Kidney tubule cell (primary cell): Measurements from ENCODE around the gene DIDO1.

ENCODE experiments used
- DNase-seq: peaks from one replicate; pipeline ENCODE4 v3.0.0-alpha.2; 2018; ENCODE audit warnings: low spot score

Gene DIDO1

GRCh38 chr20:62834967-62835730 lies 91.2 kb downstream of the DIDO1 start:
- no peak for DNase-seq

DNA sequence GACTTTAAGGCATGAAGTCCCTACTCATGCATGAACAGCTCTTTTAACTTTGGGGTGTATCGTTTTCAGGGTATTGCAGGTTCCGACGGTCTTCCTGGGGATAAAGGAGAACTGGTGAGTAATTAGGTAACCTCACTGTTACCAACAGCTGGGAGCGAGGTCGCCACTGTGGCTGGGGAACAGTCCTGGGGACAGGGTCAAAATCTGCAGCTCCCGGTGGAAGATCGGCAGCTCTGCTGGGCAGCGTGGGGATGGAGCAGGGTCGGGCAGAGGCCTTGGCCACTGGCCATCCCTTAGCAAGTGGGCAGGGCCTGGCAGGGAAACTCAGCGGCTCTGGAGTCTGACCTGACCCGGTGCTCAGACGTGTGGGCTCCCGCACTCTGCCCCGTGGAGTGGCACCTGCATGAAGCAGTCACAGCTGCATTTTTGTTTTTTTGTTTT lies 93.3 kb downstream of the DIDO1 start:
- no peak for DNase-seq

- DNase-seq: peak; percentile 16
Observed at GRCh38 chr20:62832212-62832922, 93.9 kb downstream of the DIDO1 start.

DNA sequence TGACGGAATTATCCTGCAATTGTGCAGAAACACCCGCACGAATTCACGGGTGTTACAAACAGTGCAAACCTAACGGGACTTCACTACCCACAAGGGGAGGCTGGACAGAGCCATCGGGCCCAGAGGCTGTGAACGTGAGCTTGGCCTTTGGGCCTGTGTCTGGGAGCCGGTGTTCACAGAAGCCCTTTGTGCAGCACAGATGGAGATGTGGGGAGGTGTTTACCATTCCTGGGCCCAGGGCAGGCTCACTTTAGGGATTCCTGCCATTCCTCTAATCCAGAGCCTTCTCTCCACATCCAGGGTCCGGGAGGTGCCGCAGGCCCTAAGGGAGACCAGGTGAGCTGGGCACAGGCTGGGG lies 94.5 kb downstream of the DIDO1 start:
- DNase-seq: no peak

DNA sequence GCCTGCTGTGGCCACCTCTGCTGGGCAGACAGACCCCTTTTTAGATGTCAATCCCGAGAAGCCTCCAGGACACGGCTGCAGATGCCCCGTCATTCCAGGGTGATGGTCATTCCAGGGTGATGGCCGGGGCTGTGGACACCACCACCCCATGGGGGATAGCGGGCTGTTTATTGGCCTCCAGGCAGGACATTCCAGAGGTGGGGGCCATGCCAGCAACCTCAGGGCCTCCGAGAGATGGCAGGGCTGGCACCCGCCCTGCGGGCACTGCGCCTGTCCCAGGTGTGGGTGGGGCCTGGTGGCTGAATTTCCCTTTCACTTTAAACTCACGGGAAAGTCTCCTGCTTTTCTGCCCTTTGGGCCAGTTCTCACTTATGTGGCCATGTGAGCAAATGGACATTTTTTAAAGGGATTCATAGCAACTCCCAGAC lies 94.9 kb downstream of the DIDO1 start:
- DNase-seq: no peak

DNA sequence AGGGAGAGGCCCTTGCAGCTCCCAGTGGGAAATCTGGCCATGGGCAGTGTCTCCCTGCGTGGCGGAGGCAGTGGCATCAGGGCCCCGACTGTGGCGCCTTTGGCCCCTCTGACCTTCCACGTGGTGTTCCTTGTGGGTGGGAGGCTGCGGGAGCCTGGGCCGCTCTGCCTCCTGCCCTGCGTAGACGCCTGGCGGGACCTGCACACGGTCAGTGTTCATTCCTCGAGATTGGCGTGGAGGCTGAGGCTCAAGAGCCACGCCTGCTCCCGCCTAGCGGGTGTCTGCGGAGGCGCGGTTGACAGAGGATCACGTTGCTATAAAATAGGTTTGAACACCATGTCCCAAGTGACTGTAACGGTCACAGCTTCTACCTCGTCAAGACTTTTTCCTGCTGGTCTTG lies 95.5 kb downstream of the DIDO1 start:
- no peak for DNase-seq

GRCh38 chr20:62830251-62830650 lies 96.1 kb downstream of the DIDO1 start:
- no peak for DNase-seq

- DNase-seq: no peak
Observed at GRCh38 chr20:62829231-62830230, 96.8 kb downstream of the DIDO1 start.

- DNase-seq: no peak
Observed at GRCh38 chr20:62828511-62829230, 97.6 kb downstream of the DIDO1 start.

- DNase-seq: no peak
Observed at GRCh38 chr20:62828051-62828450, 98.3 kb downstream of the DIDO1 start.
